CD4-positive, alpha-beta T cell (primary cell): ENCODE data around the gene TCEA2. TPM values are rescaled to one million over a fixed set of nuclear protein-coding genes. Genes with fewer than 3 reads are reported as not detected.

ENCODE experiments used
- ATAC-seq: fragments of 200-7000 bp; cut with Tn5 transposase; one replicate; pipeline ENCODE4 v1.10.0; 2022; ENCODE audit warnings: mild to moderate bottlenecking; ENCODE audit not compliant: poor library complexity
- CTCF ChIA-PET: fragments of 350-600 bp; sonication (Branson Sonifier 250); formaldehyde crosslinking; loops from one replicate; lab custom pipeline; 2021; ENCODE audit warnings: antibody characterized with exemption, inconsistent platforms; lab: Charles Lee
- POLR2A ChIA-PET: fragments of 350-600 bp; sonication (Branson Sonifier 250); formaldehyde crosslinking; loops from one replicate; lab custom pipeline; 2021; ENCODE audit warnings: antibody characterized with exemption, inconsistent platforms; lab: Charles Lee
- DNase-seq, 14 experiments: peaks; one replicate each; pipeline ENCODE4 v3.0.0-alpha.2; 2013 to 2020; ENCODE audit warnings: mixed read lengths in 2 of 14
- H3K27ac ChIP-seq, 2 donors: one replicate each; pipeline versions ENCODE4 v1.5.1 to v1.7.0; 2013; ENCODE audit warnings: low read length in 2 of 2, low read depth in 1 of 2, mild to moderate bottlenecking in 1 of 2
- H3K27me3 ChIP-seq, 2 experiments: 1 replicate in 1 of 2; 2 replicates in 1 of 2; pipeline versions ENCODE4 v1.6.1 to v1.7.0; 2013; ENCODE audit warnings: low read length in 2 of 2, control low read depth in 1 of 2, mild to moderate bottlenecking in 1 of 2, moderate library complexity in 1 of 2; ENCODE audit not compliant: insufficient read depth in 2 of 2, control insufficient read depth in 1 of 2
- H3K36me3 ChIP-seq: one replicate; pipeline ENCODE4 v1.6.1; 2013; ENCODE audit warnings: low read length, control low read depth; ENCODE audit not compliant: insufficient read depth
- H3K4me1 ChIP-seq: one replicate; pipeline ENCODE4 v1.6.1; 2013; ENCODE audit warnings: low read length, control low read depth; ENCODE audit not compliant: insufficient read depth
- H3K4me3 ChIP-seq: one replicate; pipeline ENCODE4 v1.5.1; 2013; ENCODE audit warnings: mild to moderate bottlenecking, low read length, moderate library complexity
- H3K9me3 ChIP-seq, 2 experiments: 1 replicate in 1 of 2; 2 replicates in 1 of 2; pipeline versions ENCODE4 v1.6.1 to v1.7.0; 2013; ENCODE audit warnings: low read length in 2 of 2, mild to moderate bottlenecking in 2 of 2, control low read depth in 1 of 2, moderate library complexity in 1 of 2; ENCODE audit not compliant: control insufficient read depth in 1 of 2, insufficient read depth in 1 of 2
- H3K27ac Mint-ChIP-seq: one replicate; pipeline ENCODE4 v1.8.0; 2020; ENCODE audit warnings: mixed read lengths
- H3K27me3 Mint-ChIP-seq: one replicate; pipeline ENCODE4 v1.8.0; 2021; ENCODE audit warnings: mixed read lengths
- H3K36me3 Mint-ChIP-seq: one replicate; pipeline ENCODE4 v1.8.0; 2021; ENCODE audit warnings: low read depth, mixed read lengths
- H3K4me1 Mint-ChIP-seq: one replicate; pipeline ENCODE4 v1.8.0; 2021; ENCODE audit warnings: low read depth, mixed read lengths
- H3K4me3 Mint-ChIP-seq: one replicate; pipeline ENCODE4 v1.8.0; 2020; ENCODE audit warnings: mild to moderate bottlenecking, mixed read lengths
- H3K9me3 Mint-ChIP-seq: one replicate; pipeline ENCODE4 v1.8.0; 2020; ENCODE audit warnings: mixed read lengths
- CTCF ChIP-seq: fragments of 200-600 bp; IDR thresholded peaks from one replicate; pipeline ENCODE4 v1.8.0; 2022; ENCODE audit warnings: antibody characterized with exemption, mild to moderate bottlenecking
- intact Hi-C, 2 experiments: fragments of 100-400 bp; cut with DNase I in 1 of 2; cut with micrococcal nuclease in 1 of 2; formaldehyde crosslinking; loops; one replicate each; pipeline versions ENCODE4 v1.15.1 to v1.9.0; 2023 to 2025; cut with DNase I, micrococcal nuclease
- total RNA-seq, 174 experiments: library from RNA in 2 of 174; stranded (reverse) in 2 of 174; gene quantifications; one replicate each; pipeline ENCODE4 v1.2.3 and lab custom pipeline; 2021 to 2026

Gene TCEA2
- total RNA-seq, 2 experiments from 2014 or later = 28.4 to 29.9 TPM

- ATAC-seq (no peak), DNase-seq (no peak)
- H3K4me3 ChIP-seq = peak overlapping the region; percentile 93
- TF ChIP-seq CTCF = no peak
- peak overlapping the region; percentile 56 for H3K4me3 Mint-ChIP-seq
- H3K27ac ChIP-seq = peak overlapping the region; percentile 68 to 80
- intact Hi-C loops = loop anchor here in 1 of 2 experiments (5.0 kb wide), 1 partner anchor 34 kb away; no protein-coding TSS in a partner anchor
- H3K4me1 ChIP-seq = peaks cover 40% of the 10 kb centered on the region
- CTCF ChIA-PET = interaction anchor here (1.5 to 3.0 kb wide), 2 partner anchors 10 to 38 kb away, joined by 3 to 12 read pairs; no protein-coding TSS in a partner anchor
- POLR2A ChIA-PET = interaction anchor here (1.2 to 3.2 kb wide), 4 partner anchors 7 to 96 kb away, joined by 3 to 13 read pairs (median 6); partner anchors contain the start of gene PRPF6
- peaks cover 33% of the 10 kb centered on the region for H3K36me3 Mint-ChIP-seq
- no peaks in the 10 kb centered on the region for H3K9me3 Mint-ChIP-seq
- peak overlapping the region; percentile 86 for H3K27ac Mint-ChIP-seq
- H3K27me3 Mint-ChIP-seq = no peaks in the 10 kb centered on the region
- H3K27me3 ChIP-seq = no peaks in the 10 kb centered on the region
- H3K4me1 Mint-ChIP-seq = peaks cover 24% of the 10 kb centered on the region
- peaks cover 50% of the 10 kb centered on the region for H3K36me3 ChIP-seq
- no peaks in the 10 kb centered on the region for H3K9me3 ChIP-seq
These were observed 13.3 kb downstream of the TCEA2 start for GRCh38 chr20:64076061-64076997.

- peak in 8 of 14 experiments; percentile 33 to 64 (median 49) for DNase-seq
- no peaks in the 10 kb centered on the region for H3K9me3 ChIP-seq
- H3K36me3 Mint-ChIP-seq = peaks cover 33% of the 10 kb centered on the region
- H3K27me3 ChIP-seq = no peaks in the 10 kb centered on the region
- H3K9me3 Mint-ChIP-seq = no peaks in the 10 kb centered on the region
- peaks cover 45% of the 10 kb centered on the region for H3K36me3 ChIP-seq
- ATAC-seq = no peak
- ChIA-PET CTCF (interaction anchor here (1.5 to 3.0 kb wide), 3 partner anchors 11 to 103 kb away, joined by 3 to 12 read pairs (median 8); no protein-coding TSS in a partner anchor), POLR2A (interaction anchor here (1.2 to 3.7 kb wide), 6 partner anchors 8 to 97 kb away, joined by 3 to 30 read pairs (median 10); partner anchors contain the start of gene PRPF6)
- H3K4me3 ChIP-seq = peak overlapping the region; percentile 93
- peaks cover 30% of the 10 kb centered on the region for H3K4me1 Mint-ChIP-seq
- intact Hi-C loops = loop anchor here in 1 of 2 experiments (5.0 kb wide), 1 partner anchor 35 kb away; no protein-coding TSS in a partner anchor
- no peaks in the 10 kb centered on the region for H3K27me3 Mint-ChIP-seq
- no peak for TF ChIP-seq CTCF
- peak overlapping the region; percentile 86 for H3K27ac Mint-ChIP-seq
- peak overlapping the region; percentile 91 for H3K4me3 Mint-ChIP-seq
- H3K27ac ChIP-seq = peak overlapping the region; percentile 68 to 80
- H3K4me1 ChIP-seq = peaks cover 48% of the 10 kb centered on the region
These were observed 14.1 kb downstream of the TCEA2 start for GRCh38 chr20:64077094-64077493.

GRCh38 chr20:64077541-64077875, 14.5 kb downstream of the TCEA2 start:
- Mint-ChIP-seq H3K4me1 (peaks cover 34% of the 10 kb centered on the region), H3K27ac (peak overlapping the region; percentile 86), H3K4me3 (peak overlapping the region; percentile 91), H3K9me3 (no peaks in the 10 kb centered on the region), H3K36me3 (peaks cover 29% of the 10 kb centered on the region), H3K27me3 (no peaks in the 10 kb centered on the region)
- ChIA-PET POLR2A (interaction anchor here (0.5 to 3.7 kb wide), 10 partner anchors 8 to 442 kb away, joined by 3 to 30 read pairs (median 8); partner anchors contain the start of genes PCMTD2 and TCEA2), CTCF (interaction anchor here (0.7 to 3.0 kb wide), 5 partner anchors 8 to 104 kb away, joined by 3 to 12 read pairs (median 5); no protein-coding TSS in a partner anchor)
- Histone ChIP-seq H3K36me3 (peaks cover 41% of the 10 kb centered on the region), H3K4me1 (peaks cover 52% of the 10 kb centered on the region), H3K9me3 (no peaks in the 10 kb centered on the region), H3K27me3 (no peaks in the 10 kb centered on the region), H3K27ac (peak overlapping the region; percentile 68 to 80), H3K4me3 (peak overlapping the region; percentile 93)
- intact Hi-C loops = loop anchor here in 1 of 2 experiments (5.0 kb wide), 1 partner anchor 35 kb away; no protein-coding TSS in a partner anchor
- ATAC-seq = no peak
- DNase-seq = no peak
- no peak for TF ChIP-seq CTCF
